GM18907 (cell line): Measurements from ENCODE around the gene RHD.
"Not testable (repeated sequence)": the region's sequence is repeated elsewhere in the genome, so short reads cannot be mapped to it uniquely, and the experiment has no call there.

ENCODE experiments used
- ATAC-seq: cut with Tn5 transposase; IDR thresholded peaks from one replicate; pipeline ENCODE4 v1.9.1; 2021; ENCODE audit warnings: mild to moderate bottlenecking, moderate library complexity; ENCODE audit not compliant: unreplicated experiment

The RHD gene

DNA sequence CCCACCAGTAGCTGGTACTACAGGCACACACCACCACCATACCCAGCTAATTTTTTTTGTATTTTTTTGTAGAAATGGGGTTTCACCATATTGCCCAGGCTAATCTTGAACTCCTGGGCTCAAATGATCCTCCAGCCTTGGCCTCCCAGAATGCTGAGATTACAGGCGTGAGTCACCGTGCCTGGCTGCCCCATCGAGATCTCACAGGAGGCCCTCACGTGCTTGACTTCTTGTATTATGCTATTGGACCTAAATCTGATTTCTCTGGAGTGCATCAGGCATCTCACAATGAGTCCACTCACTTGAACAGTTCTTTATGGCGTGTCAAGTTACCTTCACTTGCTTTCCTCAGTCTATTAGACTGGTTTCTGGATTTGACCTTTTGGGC lies 15.7 kb upstream of the RHD start:
- no peak for ATAC-seq

DNA sequence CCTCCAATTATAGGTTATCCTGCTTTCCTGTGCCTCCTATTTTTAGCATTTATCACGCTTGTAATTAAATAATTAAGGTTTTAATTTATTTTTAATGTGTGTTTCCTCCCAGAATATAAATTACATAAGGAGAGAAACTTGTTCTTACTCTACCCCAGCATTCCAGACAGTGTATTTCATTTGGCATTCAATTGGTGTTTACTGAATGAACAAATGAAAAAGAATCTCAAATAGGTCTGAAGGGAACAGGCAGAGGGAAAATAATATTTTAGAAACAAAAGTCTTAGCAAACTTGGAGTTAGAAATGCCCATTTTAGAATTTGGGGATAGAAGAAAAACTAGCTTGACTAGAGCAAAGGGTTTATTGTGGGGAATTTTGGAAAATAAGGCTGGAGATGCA lies 15.1 kb upstream of the RHD start:
- ATAC-seq = no peak

DNA sequence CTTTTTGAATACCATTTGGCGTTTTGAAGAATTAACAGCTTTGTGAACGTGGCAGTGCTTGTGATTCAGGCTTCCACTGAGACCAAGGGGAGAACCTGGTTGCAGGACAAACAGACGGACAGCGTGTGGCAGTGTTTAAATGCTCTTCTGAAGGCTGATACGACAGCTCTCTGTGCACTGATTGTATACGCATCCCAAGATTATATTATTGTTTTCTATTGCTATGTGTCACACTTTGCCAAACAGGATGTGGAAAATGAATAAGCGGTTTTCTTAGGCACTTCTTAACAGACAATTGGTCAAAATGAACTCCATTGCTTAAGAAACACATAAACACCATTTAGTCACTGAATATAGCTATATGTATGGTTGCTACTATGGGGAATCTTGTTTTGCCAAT lies 12.5 kb upstream of the RHD start:
- not testable (repeated sequence) for ATAC-seq

DNA sequence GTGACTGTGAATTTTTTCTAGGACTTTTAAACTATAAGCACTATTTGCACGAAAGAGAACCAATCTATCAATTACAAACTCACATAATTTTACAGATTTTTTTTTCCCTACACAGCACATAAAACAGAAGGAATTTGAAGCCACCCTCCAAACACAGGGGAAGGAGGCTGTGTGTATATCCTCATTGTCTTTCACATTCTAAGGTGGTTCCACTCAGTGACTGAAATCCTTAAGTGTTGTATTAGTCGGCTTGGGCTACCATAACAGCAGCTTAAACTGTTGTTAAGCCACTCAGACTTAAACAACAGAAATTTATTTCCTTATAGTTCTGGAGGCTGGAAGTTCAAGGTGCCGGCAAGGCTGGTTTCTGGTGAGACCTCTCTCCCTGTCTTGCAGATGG lies 12.0 kb upstream of the RHD start:
- not testable (repeated sequence) for ATAC-seq

DNA sequence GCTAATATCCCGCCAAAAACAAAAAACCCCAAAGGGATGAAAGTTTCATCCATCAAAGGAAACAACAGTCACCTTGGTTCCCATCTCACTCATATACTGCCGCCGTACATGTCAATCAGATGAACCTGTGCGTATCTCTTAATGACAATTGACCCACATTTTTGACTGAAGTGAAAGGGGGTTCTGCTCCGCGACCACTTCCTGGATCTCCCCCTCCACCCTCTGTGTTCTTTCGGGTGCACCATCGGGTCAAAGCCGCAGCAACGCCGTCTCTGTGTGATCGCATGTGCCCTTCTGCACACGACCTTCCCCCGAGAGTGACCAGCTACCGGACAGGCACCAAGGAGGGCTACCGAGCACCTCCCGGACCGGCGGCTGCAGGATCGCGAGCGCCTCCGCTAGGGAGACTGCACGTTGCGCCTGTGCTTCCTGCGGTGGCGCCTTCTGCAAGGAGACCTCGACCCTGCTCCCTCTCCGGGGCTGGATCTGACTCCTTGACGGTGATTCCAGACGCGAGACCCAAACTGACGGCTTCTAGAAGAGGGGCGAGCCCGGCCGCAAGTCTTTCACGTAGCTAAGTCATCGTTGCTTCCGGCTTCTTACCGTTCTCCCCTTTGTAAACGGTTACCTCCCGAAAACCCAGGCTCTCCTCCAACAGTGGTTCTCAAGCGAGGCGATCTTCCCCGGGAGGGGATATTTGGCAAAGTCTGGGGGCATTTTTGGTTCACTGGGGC lies 5.6 kb upstream of the RHD start:
- peak; percentile 36 for ATAC-seq

DNA sequence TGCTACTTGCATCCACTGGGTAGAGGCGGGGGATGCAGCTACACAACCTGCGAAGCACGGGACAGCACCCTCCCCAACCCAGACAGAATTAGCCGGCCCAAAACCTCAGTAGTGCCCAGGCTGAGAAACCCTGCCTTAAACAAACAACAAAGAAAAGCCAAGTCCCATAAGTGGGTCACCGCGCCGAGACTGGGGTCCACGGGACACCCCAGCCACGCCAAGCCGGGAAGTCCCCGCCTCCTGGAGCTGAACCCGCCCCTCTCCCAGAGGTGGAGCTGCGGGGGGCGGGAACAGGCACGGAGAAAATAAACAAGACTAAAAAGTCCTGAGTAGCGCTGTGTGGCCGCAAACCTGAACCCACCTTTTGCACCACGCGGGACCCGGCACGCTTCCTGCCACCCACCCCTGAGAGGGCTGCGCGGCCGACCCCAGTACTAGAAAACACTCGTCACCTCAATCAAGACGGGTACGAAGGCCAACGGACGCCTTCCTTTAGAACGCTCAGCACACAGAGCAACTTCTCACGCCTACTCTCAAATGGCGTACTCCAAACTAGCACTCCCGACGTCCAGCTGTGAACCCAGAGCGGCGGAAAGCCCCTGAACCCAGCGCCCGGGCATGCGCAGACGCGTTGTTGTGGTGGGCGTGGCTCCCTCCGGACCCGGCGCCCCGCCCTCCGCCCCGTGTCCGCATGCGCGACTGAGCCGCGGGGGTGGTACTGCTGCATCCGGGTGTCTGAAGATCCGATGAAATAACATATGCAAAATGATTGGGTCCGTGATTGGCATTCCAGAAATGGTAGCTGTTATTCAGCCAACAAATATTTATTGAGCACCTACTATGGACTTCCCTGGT lies 4.8 kb upstream of the RHD start:
- peak; percentile 76 for ATAC-seq

DNA sequence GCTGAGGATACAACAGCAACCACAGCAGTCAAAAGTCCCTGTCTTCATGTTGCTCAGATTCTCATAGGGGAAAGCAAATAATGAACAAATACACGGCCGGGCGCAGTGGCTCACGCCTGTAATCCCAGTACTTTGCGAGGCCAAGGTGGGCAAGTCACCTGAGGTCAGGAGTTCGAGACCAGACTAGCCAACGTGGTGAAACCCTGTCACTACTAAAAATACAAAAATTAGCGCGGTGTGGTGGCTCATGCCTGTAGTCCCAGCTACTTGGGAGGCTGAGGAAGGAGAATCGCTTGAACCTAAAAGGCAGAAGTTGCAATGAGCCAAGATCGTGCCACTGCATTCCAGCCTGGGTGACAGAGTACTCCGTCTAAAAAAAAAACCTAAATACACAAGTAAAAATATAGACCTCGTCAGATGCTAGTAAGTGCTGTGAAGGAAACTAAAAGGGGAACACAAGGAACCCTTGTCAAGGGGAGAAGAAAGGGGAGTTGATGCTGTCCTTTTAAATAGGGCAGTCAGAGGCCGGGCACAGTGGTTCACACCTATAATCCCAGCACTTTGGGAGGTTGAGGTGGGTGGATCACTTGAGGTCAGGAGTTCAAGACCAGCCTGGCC lies 4.1 kb upstream of the RHD start:
- ATAC-seq = not testable (repeated sequence)

DNA sequence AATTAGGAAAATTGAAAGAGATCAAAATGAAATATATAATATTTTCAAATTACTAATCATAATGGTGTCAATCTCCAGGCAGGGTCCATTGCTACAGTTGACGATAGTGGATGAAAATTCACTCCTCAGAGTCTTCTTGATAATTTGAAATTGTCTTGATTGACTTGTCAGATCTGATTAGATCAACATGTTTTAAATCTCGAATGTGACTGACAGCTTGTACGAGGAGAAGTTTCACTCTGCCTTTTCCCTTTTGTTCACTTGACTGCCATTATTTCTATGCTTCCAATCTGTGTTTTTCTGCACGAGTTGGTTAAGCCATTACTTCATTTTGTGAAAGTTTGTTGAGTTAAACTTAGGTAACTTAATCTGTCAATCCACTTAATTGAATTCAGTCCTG lies 3.3 kb downstream of the RHD start:
- not testable (repeated sequence) for ATAC-seq

DNA sequence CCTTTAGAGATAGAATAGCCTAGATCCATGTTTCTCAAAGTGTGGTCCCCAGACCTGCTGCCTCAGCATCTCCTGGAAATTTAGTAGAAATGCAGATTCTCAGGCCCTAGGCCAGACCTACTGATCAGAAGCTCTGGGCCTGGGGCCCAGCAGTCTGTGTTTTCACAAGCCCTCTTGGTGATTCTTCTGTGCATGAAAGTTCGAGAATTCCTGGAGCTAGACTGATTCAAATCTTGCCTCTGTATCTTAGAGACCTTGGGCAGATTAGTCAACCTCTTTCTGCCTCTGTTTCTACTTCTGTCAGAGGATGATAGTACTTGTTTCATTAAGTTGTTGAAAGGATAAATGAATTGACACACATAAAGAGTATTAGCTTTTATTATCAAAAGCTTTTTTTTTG lies 5.0 kb downstream of the RHD start:
- ATAC-seq = not testable (repeated sequence)

DNA sequence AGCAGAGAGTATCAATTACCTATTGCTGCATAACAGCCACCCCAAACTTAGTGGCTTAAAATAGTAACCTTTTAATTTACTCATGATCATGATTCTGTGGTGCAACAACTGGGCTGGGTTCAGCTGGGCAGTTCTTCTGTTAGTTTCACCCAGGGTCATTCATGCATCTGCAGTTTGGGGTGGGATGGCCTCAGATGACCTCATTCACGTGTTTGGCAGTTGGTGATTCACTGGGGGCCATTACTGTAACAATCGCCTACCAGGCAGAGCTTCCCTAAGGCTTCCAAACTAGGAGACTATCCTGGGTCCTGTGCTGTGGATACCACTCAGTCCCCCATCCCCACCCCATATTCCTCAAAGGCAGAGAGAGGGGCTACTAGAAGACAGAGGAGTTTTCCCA lies 6.0 kb downstream of the RHD start:
- not testable (repeated sequence) for ATAC-seq

DNA sequence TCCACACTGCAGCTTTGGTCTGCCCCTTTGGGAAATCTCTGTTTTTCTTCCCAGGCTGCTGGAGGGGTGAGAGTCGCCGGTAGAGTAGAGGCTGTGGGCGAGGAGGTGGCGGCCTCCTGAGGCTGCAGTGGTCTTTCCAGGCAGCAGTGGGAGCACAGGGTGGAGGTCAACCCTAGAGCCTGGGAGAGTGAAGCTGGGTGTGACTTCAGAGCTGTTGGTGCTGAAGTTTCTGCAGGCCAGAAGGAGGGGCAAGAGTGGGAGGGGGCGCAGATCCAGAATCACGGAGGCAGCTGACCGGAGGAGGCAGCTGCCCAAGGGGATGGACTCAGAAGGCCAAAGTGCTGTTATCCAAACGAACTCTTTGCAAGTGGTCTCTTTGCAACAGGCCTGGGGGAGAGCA lies 6.5 kb downstream of the RHD start:
- not testable (repeated sequence) for ATAC-seq

DNA sequence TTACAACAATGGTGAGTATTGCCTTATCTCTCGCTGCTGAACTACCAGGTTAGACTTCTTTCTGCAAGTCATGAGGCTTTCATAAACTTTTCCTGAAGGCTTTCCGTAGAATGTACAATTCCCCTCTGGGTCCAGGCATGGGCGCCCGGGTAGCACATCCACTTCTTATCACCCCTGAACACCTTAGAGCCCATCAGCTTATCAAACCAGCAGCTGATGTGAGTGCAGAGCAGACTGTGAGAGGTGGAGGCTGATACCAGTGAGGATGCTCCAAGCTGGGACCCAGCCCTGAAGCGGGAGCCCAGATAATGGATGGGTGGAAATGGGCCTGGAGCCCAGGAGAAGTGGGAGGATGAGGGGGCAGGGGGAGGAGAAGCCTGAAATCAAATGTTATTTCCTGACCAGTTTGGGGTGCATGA lies 7.4 kb downstream of the RHD start:
- not testable (repeated sequence) for ATAC-seq

DNA sequence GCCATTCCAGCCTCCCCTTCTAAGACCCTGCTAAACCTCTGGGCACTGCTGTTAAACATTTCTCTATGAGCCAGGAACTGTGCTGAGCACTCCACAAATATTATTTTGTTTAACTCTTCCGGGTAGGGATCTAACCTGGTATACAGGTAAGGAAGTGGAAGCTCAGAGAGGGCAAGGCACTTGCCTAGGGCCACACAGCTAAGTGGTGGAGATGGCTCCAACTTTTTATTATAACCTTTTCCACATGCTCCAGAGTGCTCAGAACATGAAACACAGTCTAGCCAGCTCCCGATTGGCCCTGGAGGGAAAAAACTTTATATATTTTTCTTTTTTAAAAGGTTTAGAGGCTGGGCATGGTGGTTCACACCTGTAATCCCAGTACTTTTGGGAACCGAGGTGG lies 13.6 kb downstream of the RHD start:
- not testable (repeated sequence) for ATAC-seq

DNA sequence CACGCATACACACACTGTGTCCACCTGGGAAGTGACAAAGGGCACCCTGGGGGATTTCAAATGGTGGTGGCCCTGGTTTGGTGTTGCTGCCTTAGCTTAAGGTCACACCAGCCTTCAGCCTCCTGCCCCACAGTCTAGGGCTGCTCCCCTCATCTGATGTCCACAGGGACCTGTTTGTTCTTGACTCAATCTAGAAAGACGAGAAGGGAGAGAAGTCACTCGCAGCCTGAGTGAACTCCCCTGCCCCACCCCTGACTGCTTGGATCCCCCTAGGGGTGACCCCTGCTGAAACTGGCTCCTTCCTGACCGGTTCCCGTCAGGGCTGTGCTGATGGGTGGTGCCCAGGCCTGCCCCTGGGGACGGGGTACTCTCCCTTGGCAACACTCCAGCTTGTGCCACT lies 14.9 kb downstream of the RHD start:
- not testable (repeated sequence) for ATAC-seq

DNA sequence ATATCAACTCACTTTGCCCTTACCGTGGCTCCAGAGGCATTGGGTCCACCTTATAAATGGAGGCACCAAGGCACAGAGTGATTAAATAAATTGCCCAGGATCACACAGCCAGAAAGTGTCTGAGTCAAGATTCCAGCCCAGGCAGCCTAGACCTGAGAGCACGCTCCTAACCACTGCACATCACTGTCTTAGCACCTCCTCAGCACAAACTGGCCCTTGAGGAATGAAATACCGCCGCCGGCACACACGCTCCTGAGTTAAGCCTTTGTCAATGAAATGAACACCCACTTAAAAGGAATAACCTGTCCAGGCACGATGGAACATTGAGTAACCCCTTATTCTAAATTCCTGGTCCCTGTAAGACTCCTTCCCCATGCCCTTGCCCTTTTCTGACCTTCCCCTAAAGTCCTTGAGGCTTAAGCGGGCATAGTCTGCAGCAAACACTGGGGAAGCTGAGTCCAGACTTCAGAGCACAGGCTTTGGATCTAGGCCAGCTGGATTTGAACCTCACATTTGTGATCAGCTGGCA lies 16.3 kb downstream of the RHD start:
- ATAC-seq = not testable (repeated sequence)

DNA sequence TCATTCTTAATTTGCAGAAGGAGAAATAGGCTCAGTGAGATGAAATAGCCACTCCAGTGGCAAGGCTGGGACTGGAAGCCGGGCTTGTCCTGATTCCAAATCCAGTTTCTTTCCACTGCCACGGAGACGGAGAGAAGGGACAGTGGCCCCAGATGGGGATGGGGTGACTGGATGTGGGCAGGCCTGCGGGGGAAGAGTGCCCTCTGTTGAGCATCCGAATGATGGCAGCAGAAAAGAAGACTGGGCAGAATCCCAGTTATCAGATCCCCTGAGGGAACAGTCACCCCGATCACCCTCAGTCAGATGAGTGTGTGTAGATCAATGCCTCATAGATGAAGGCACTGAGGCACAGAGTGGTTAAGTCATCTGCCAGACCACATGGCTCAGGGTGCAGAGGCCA lies 17.7 kb downstream of the RHD start:
- not testable (repeated sequence) for ATAC-seq

DNA sequence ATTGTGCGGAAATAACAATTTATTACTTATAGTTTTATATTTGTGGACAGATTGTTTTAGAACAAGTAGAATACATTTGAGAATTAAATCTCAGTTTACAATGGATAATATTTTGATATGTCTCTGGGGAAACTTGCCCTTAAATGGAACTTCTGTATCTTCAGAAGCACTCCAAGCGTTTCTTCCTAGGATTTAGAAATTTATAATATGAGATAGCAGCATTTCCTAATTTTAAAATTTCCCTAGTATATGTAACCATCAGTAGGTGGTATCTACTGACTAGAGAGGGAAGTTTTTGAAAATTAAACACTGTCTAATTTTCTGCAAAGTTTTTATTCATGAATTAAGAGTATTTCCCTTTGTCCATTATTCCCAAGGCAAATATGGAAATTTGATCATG lies 21.1 kb downstream of the RHD start:
- not testable (repeated sequence) for ATAC-seq

DNA sequence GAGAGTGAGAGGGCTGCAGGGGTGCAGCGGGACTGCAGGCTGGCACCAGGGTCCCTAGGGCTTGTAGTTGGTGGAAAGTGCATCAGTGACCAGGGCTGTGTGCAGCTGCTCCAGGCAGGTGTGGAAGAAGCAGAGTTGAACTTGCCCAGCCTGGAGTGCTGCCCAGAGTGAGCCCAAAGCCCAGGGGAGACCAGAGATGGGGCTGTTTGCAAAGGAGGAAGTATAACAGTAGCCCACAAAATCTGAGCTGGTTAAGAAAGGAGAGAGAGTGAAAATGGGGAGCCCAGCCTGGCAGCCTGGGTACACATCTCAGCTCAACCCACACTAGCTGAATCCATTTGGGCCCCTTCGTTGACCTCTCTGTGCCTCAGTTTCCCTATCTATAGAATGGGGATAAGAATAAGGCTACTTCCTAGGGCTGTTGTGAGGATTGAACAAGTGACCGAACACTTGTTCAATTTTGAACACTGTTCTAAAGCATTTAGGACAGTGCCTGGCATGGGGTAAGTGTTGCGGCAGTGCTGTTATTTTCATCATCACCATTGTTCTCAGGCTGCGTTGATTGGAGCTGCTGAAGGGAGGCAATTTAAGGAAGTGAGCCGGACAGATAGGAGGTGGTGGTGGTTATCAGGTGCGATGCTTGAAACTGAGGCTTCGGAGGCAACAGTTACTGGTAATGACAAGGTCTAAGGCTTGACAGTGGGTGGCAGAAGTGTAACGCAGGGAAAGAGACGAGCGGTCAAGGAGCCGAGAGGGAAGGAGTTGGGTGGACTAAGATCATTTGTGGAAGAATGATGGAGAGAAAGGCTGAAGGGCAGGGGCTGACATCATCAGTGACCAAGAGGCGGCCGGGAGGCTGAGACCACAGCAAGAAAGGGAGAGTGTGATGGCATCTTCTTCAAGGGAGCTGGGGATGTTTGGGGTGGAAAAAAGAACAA lies 22.8 kb downstream of the RHD start:
- not testable (repeated sequence) for ATAC-seq

DNA sequence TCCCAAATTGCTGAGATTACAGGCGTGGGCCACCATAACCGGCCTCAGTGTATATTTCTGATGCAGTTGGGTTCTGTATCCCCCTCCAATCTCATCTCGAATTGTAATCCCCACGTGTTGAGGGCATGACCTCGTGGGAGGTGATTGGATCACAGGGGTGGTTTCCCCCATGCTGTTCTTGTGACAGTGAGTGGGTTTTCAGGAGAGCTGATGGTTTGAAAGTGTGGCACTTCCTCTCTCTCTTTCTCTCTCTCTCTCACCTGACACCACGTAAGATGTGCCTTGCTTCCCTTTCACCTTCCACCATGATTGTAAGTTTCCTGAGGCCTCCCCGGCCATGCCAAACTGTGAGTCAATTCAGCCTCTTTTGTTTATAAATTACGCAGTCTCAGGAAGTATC lies 24.2 kb downstream of the RHD start:
- not testable (repeated sequence) for ATAC-seq

DNA sequence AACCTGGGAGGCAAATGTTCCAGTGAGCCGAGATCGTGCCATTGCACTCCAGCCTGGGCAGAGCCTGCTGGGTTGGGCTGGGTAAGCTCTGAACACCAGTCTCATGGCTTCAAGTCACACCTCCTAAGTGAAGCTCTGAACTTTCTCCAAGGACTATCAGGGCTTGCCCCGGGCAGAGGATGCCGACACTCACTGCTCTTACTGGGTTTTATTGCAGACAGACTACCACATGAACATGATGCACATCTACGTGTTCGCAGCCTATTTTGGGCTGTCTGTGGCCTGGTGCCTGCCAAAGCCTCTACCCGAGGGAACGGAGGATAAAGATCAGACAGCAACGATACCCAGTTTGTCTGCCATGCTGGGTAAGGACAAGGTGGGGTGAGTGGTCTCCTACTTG lies 28.4 kb downstream of the RHD start:
- not testable (repeated sequence) for ATAC-seq
